Urothelium cell line (cell line): Measurements from ENCODE around the gene PICALM.

Experiments
- DNase-seq: peaks from one replicate; pipeline ENCODE4 v3.0.0; 2011; ENCODE audit warnings: low spot score, mixed read lengths
- FAIRE-seq: peaks from 2 replicates; lab custom pipeline; 2011; peaks lifted over from hg19 to GRCh38; lab: Jason Lieb, UNC

Gene PICALM

DNA sequence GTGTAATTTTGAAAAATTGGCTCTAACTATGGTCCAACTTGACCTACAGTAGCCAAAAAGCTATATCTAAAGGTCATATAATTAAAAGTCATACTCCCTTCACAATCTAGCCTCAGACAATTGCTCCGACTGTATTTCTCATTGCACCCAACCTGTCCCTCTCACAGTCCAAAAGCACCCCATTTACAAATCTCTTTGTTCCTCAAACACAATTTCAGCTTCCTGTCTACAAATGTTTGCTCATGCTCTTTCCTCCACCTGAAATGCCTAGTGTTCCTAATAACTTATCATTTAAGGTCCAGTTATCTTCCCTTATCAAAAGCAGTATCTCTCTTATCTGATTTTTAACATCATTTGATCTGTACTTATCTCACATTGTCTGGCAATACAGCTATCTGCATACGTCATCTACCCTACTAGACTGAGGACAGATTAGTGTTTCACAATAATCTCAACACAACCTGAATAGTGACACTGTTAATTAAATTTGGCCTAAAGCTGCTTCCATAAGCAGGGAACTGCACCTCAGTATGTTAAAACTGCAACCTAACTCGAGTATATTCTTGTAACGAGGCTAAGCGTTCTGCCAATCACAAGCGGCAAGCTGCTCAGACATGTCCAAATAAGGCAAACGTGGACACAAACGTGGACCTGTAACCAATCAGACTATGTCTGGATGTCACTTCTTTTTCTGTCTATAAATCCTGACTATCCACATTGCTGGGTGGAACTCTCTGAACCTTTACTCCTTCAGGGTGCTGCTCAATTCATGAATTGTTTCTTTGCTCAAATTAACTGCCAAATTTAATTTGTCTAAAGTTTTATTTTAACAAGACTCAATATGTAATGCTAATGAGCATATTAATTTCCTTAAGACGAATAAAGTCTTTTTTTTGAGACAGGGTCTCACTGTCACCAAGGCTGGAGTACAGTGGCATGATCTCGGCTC is 15.9 kb downstream of the PICALM start:
- FAIRE-seq (no peak), DNase-seq (no peak)

DNA sequence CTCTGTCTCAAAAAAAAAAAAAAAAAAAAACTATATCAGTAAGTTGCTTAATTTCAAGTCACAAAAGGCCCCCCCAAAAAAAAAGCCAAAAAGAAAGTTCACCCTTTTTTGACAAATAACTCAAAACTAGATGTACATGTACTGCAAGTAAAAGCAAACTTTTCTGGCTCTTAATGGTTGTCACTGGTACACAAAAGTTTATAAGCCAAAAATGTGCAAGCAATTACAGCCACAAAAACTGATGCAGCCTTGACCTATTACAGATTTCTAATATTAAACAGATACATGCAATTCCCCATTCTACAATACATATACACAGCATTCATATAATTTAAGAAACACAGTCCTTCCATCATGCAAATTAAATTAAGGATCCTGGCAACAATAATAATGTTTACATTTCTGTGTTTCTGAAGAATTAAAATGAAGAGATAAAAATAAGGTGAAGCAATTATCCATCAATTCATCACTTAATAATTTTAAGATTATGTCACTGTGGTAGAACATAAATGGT is 18.6 kb downstream of the PICALM start:
- no peak for FAIRE-seq
- no peak for DNase-seq

DNA sequence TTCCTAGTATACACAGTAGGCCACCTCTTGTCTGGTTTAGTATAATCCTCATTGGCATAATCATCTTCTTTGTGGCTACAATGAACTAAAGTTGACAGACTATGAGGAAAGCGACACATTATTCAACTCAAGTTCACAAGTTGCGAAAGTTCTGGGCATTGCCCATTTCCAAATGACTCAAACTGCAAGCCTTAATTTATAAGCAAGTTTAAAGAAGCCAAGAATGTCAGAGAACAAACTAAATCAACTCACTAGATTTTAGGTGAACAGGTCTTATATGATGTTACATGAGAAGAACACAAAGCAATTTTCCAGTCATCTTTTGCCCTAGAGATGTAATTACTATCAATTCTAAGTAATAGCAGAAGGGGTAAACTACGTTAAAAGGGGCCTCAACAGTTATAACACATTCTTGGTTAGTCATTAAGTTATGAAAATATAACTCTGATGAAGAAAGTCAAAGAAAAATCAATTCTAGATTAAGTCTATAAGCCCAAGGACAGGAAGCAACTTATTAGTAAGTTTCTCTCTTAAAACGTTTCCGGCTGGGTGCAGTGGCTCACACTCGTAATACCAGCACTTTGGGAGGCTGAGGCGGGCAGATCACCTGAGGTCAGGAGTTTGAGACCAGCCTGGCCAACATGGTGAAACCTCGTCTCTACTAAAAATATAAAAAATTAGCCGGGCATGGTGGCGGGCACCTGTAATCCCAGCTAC is 21.5 kb downstream of the PICALM start:
- FAIRE-seq, result no peak
- no peak for DNase-seq

DNA sequence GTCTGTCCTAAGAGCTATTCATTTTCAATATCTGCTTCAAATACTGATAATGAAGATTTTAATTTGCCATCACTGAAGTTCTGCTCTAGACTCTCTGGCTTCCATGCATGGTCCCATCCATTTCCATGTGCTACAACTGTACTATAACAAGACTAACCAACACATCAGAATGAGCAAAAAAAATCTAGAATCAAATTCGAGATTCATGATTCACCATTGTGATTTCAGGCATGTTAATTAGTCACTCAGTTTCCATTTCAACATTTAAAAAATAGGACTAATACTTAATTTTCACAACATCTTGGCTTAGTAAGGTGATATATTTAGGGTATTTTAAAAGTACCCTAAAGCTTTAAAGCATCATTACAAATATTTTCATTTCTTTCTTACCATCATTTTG is 22.8 kb downstream of the PICALM start:
- no peak for DNase-seq
- FAIRE-seq, result no peak

DNA sequence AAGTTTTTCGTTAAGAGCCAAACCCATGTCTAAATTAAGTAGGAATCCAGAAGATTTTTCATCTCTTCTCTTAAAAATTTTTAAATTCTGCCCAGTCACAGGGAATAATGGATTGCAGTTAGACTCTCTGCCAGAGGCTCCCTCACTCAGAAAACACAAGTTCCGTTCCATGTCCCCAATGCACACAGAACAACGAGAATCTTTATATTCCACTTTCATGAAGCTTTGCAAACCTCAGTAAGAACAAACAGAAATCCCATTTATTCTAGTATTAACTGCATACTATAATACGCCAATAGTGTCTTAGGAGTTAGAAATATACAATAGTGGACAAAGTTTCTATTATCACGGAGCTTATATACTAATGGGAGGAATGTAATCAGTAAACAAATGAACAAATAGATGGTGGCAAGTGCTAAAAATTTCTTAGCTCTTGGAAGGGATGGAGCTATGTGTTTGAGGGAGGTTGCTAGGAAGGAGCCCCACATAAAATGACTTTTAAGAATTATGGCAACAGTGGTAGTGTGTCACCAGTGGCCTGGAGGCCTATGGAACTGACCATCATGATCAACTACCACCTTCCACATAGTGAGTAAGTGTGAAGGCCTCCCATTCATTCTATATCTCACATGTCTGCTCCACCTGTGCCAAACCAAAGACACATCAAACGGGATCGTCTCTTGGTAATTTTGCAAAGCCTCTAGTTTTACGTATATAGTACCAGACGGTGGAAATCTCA is 24.9 kb downstream of the PICALM start:
- FAIRE-seq (no peak), DNase-seq (no peak)

DNA sequence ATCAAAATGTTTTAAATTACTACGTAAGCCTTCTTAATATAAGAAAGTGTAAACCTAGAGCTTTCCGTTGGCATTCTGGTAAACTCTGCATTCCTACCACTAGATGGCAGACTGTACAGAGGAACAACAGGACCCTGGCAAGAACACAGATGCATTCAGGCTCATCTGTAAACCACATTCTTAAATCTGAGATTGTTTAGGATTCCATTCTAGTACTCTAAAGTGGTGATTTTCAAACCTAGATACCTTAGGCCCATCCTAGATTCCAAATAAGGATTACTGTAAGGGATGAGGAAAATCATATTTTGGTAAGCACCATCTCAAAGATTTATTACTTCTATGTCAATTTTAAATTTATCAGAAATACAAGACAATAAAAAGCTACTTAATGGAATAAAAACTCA is 26.9 kb downstream of the PICALM start:
- FAIRE-seq (no peak), DNase-seq (peak; percentile 79)

DNA sequence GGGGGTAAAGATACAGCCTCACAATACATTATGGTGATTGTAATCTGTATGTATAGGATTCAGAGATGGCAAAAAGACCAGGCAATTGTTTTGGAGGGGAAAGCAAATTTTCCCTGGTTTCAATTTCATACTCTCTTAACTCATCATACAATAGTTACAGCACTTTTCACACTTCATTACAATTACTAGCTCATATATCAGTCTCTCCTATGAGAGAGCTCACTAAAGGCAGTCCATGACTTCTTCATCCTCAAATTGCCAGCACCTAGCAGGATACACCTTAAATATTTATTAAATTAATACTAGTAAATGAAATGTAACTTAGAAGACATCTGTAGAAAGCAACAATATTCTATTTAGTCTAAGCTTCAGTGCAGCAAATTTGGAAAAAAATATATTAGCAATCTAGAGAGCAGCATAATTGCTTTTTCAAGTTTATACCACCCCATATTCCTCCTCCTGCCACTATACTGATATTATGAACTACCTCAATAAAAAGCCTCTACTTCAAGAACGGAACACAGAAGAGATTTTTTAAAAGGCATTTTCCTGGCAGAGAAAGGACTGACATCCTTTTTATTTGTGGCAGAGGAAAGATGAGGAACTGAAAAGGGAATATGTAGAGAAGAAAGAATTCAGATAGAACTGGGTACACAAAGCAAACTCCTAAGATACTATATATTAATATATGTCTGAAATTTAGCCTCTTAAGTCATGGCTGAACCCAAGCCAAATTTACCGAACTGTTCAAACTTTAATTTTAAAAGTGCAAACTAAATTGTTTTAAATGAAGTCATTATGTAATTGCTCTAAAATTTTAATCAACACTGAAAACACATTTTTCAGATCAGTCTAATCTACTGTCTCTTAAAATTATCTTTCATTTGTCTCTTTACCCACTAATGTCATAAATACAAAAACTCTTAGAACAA is 27.7 kb downstream of the PICALM start:
- DNase-seq (no peak), FAIRE-seq (no peak)

DNA sequence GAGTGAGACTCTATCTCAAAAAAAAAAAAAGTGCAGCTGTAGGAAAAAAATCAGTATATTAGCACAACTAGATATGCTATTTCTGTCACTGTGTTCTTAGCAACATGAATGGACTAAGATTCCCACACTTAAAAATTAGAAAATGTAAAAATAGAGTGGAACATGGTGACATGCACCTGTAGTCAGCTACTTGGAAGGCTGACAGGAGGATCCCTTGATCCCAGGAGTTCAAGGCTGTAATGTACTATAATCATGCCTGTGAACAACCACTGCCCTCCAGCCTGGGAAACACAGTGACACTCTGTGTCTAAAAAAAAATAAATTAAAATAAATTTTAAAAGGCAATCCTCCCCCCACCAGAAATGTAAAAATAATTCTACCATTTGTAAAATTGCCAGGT is 29.8 kb downstream of the PICALM start:
- DNase-seq (no peak), FAIRE-seq (no peak)

DNA sequence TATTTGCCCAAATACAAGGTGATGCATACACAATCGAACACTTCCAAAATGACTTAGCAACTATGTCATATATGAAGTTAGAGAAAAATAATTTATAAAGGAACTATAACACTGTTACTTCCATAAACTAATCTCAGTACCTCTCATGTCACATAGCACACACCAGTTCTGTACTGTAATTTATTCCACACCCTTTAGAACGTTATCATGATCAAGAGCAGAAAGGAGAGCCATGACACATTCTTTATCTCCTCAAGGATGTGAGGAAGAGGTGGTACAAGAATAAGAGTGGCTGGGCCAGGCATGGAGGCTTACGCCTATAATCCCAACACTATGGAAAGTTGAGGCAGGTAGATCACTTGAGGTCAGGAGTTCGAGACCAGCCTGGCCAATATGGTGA is 31.1 kb downstream of the PICALM start:
- DNase-seq (no peak), FAIRE-seq (no peak)

DNA sequence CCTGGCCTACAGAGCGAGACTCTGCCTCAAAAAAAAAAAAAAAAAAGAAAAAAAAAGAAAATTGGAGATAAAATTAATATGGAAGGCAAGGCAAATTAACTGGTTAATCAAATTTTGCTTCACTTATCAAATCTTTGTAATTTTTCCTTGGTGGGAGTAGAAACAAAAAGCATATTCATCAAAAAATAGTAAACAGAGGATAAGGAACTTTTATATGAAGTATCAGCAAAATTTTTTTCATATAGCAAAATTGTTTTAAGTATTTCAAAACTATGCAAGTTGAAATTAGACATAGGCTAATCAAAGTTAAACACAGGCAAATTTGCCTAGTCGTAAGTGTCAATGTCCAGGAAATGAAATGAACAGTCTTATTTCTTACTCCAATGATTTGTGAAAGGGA is 33.0 kb downstream of the PICALM start:
- DNase-seq, result no peak
- no peak for FAIRE-seq

DNA sequence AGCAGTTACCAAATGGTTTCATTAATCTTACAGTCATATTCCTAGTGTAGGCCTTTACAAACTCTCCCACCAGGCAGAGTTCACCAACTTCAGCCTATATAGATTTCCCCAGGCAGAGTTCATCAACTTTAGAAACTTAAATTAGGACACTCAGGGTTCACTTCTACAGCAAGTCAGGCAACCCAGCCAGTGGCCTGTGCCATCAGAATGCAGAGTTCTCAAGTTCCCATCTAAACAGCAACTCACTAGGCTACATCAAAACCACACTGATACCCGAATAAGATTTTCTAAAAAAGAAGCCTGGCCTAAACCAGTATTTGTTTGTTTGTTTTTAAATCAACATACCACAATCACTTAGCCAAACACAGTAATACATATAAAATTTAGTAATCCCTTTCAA is 33.7 kb downstream of the PICALM start:
- no peak for FAIRE-seq
- no peak for DNase-seq

DNA sequence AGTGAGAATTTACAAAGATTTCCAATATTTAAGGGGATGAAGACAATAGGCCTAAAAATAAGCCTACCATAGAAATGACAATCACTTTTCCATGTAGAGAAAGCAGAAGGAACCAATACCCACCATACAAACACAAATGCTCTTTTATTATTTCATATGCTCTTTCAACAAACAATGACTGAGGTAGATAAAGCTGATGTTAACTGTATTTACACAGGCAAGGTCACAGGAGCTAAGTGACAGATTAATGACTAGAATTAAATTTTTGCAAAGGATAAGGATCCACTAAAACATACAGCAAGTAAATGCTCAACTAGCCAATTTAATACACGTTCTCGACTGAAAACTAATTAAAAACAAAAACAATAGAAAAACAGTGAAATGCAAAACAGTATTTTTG is 34.2 kb downstream of the PICALM start:
- no peak for DNase-seq
- FAIRE-seq, result no peak

DNA sequence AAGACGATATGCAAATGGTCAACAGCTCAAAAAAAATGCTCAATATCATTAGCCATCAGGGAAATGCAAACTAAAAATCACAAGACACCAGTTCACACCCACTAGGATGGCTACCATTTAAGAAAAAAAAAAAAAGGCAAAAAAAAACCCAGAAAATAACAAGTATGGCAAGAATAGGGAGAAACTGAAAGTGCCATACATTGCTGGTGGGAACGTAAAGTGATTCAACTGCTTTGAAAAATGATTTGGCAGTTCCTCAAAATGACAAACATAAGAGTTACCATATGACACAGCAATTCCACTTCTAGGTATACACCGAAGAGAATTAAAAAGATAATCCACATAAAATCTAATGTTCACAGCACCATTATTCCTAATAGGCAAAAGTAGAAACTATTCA is 47.5 kb downstream of the PICALM start:
- DNase-seq (no peak), FAIRE-seq (no peak)

DNA sequence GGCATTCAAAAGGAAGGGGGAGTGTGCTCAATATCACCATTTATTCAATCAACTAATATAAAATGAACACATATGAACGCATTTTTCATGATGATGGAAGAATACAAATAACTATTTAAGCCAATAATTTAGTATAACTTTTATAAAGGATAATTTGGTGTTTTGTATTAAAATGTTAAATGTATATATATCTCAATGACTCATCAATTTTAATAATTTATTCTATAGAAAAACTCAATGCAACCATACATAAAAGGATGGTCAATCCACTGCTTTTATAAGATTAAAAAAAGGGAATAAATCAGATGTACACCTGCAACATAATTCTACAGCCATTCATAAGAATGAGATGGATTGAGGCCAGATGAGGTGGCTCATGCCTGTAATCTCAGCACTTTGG is 50.6 kb downstream of the PICALM start:
- no peak for FAIRE-seq
- no peak for DNase-seq

DNA sequence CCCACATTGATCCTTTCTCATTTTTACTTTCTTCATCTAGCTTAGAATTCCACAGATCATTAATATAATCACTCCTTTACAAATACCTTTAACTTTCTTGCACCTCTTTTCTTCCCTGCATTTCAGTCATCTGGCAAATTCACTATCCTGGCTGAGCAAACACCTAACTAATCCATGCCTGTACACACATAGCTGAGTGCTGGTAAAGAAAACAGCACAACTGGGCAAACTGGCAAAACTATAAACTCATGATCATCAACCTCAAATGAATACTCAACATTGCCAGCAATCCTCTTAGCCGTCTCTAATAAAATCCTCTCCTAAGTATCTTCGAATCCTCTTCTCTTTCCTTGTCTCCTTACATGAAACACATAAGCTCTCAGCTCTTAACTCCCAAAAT is 52.4 kb downstream of the PICALM start:
- FAIRE-seq, result no peak
- no peak for DNase-seq

DNA sequence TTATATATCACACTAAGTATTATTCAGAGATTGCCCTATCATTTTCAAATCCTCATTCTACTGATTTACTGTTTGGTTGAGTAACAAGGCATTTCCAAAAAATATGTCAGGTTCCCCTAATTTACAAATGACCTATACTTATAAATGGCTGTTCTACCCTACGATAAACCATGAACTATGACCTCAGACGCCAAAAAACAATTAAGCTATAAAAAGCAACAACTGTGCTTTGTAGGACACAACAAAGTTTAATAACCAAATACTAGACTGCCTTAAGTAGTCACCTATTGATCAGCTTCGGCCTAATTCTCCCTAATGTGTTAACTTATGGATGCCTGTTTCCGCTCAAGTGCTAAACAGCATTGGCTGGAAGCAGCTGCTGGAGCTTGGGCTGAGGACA is 53.2 kb downstream of the PICALM start:
- no peak for DNase-seq
- FAIRE-seq, result no peak

DNA sequence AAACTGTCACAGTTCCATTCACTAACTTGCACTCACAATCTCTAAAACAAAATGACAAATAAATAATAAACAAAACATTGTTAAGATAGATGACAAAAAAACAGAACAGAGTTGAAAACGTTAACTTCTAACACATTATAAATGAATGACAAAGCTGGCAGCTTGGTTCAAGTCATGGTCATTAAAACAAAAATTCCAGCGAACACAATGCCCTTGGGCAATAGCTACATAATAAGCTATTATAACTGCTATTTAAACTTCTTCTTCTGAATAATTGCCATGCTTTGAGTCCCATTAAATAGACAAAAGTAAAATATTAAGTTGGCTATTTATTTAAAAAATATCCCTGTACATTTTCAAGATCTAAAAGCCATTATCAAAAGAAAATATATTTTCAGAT is 54.7 kb downstream of the PICALM start:
- FAIRE-seq (no peak), DNase-seq (no peak)

DNA sequence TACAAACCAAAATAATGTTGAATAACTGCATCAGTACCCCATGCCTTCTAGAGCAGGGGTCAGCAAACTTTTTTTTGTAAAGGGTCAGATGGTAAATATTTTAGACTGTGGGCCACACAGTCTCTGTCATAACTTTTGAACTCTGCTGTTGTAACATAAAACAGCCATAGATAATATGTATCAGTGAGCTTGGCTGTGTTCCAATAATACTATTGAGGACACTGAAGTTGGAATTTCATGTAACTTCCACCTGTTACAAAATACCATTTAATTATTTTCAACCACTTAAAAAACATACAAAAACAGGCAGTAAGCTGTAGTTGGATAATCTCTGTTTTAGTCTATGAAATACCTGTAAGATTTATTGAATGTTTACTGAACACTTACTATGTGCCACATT is 55.2 kb downstream of the PICALM start:
- no peak for FAIRE-seq

DNA sequence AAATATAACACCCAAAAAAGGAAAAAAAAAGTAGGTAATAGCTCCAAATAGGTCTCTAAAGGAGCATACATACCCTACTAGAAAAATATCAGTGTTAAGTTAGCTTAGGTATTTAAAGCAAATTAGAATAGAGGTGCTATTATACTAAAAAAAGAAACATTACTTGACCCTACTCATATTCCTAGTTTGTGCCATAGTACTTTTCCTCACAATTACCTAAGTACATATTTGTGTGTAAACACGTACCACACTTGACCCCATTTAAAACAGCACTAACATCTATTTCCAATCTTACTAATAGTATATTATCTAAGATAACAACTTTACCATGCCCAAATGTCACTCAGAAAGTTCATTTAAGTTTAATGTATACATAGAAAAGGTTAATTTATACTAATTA is 57.7 kb downstream of the PICALM start:
- FAIRE-seq (no peak), DNase-seq (no peak)

More for the DNA sequence above, 55.2 kb downstream of the PICALM start:
- no peak for DNase-seq

DNA sequence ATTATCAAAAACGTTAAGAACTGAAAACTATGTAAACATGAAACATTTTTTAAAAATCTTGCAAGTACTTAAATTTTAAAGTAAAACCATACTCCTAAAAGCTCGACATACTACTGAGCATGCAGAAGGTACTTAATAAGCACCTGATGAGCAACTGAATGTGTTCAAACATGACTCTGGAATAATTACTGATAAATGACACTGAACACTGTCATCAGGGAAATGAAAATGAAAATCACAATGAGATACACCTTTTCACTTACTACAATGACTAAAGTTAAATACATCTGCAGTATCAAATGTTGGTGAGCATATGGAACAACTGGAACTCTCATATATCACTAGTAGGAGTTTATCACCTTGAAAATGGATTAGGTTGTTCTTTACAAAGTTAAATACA is 65.2 kb downstream of the PICALM start:
- no peak for FAIRE-seq
- no peak for DNase-seq
